ENCODE data around the gene NKAIN2.
"Not testable (repeated sequence)": the region's sequence is repeated elsewhere in the genome, so short reads cannot be mapped to it uniquely, and the experiment has no call there.

NKAIN2 gene

DNA sequence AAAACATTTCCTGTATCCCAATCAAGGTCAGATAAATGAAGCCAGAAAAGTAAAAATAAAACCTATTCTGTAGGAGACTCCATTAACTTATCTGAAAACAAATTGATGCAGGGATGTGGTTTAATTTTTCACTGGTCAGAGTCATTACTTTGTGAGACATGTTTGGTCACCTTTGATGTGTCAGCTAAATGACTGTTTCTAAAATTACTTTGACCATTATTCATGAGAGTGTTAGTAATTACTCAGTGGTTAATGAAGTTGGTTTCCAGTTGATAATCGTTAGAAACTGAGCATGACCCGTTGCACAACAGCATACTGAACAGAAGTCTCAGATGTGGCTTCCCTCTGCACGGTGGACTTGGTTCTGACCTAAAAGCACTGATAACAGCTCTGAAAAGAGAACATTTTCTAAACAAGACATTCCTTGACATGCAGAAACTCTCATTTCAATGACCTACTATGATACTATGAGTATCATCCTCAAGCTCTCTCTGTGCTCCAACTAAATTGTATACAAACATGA is 748.1 kb downstream of the NKAIN2 start:
- 91 to 99% methylated on average over 3 of the region's 3 CpGs for WGBS, 2 experiments
- H3K9me3 ChIP-seq (ENCODE audit: control insufficient read depth, low read length), result no peaks in the 10 kb centered on the region
- no peak overlapping the region for H3K4me3 ChIP-seq (ENCODE audit: insufficient read depth, low read depth, low read length)
- no peaks in the 10 kb centered on the region for H3K36me3 ChIP-seq (ENCODE audit: control insufficient read depth, insufficient read depth, low read length)
- H3K27me3 ChIP-seq (ENCODE audit: control insufficient read depth, insufficient read depth, low read length, poor library complexity, severe bottlenecking), result no peaks in the 10 kb centered on the region
- H3K4me1 ChIP-seq (ENCODE audit: control insufficient read depth, insufficient read depth, low read length), result no peaks in the 10 kb centered on the region
- H3K27ac ChIP-seq (ENCODE audit: insufficient read depth, low read depth, low read length, poor library complexity, severe bottlenecking), result no peak overlapping the region

DNA sequence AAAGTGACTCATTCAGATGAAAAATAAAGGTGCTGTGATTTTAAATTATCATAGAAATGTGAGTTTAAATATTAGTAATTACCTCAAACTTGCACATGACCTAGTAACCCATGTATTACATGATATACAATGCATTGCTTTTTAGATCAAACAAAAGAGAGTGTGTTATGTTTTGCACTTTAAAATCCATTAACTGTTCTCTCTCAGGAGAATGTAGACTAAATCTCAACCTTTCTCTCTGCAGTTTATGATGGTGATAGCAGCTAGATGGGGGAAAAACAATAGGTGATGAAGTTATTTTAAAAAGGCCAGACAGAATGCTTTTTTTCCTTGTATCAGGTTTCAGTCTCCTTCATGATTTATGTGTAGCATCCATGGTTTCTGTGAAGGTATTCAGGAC is 754.2 kb downstream of the NKAIN2 start:
- Histone ChIP-seq H3K27me3 (ENCODE audit: control insufficient read depth, insufficient read depth, low read length, poor library complexity, severe bottlenecking) (no peaks in the 10 kb centered on the region), H3K9me3 (ENCODE audit: control insufficient read depth, low read length) (no peaks in the 10 kb centered on the region), H3K27ac (ENCODE audit: insufficient read depth, low read depth, low read length, poor library complexity, severe bottlenecking) (no peak overlapping the region), H3K36me3 (ENCODE audit: control insufficient read depth, insufficient read depth, low read length) (no peaks in the 10 kb centered on the region), H3K4me1 (ENCODE audit: control insufficient read depth, insufficient read depth, low read length) (no peaks in the 10 kb centered on the region), H3K4me3 (ENCODE audit: insufficient read depth, low read depth, low read length) (no peak overlapping the region)

DNA sequence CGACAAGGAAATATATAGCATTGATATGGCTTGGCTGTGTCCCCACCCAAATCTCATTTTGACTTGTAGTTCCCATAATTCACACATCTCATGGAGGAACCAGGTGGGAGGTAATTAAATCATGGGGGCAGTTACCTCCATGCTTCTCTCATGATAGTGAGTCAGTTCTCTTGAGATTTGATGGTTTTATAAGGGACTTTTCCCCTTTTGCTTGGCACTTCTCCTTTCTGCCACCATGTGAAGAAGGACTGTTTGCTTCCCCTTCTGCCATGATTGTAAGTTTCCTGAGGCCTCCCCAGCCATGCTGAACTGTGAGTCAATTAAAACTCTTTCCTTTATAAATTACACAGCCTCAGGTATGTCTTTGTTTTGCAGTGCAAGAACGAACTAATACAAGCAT is 756.4 kb downstream of the NKAIN2 start:
- not testable (repeated sequence) for H3K27ac ChIP-seq (ENCODE audit: insufficient read depth, low read depth, low read length, poor library complexity, severe bottlenecking); H3K27me3 ChIP-seq (ENCODE audit: control insufficient read depth, insufficient read depth, low read length, poor library complexity, severe bottlenecking); H3K9me3 ChIP-seq (ENCODE audit: control insufficient read depth, low read length); H3K4me1 ChIP-seq (ENCODE audit: control insufficient read depth, insufficient read depth, low read length); H3K36me3 ChIP-seq (ENCODE audit: control insufficient read depth, insufficient read depth, low read length); H3K4me3 ChIP-seq (ENCODE audit: insufficient read depth, low read depth, low read length)
- WGBS, 2 experiments, result 86 to 89% methylated on average over 1 to 2 of the region's 2 CpGs

DNA sequence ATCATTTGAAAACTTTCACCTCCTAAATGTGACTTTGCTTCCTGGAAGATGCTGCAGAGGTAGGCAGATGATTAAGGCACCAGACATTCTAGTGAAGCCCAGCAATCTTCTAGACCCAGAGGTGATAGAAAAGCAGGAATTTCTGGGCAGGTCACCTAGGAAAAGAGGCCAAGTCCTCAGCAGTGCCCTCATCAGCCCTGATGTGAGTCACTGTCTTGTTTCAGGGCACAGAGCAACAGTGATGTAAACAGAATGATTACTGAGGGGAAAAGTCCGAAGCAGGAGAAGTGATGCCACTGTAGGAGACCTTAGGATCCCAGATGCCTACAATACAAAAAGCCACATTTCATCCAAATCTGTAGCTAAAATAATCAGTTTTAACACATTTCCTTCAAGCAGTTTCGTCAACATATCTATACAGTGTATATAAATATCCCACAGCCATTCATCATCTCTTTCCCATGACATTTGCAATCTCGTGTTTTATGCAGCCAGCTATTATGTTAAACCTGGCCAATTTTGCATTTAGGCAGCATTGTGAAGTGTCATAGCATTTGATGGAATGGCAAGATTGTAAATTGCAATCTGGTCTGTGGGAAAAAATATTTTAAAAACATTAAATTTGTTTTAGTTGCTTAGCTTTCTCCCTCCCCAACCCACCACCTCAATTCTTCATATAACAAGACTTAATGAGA is 757.4 kb downstream of the NKAIN2 start:
- 88% methylated on average over 3 of the region's 3 CpGs for WGBS, 2 experiments
- no peaks in the 10 kb centered on the region for H3K36me3 ChIP-seq (ENCODE audit: control insufficient read depth, insufficient read depth, low read length)
- no peak overlapping the region for H3K4me3 ChIP-seq (ENCODE audit: insufficient read depth, low read depth, low read length)
- H3K27me3 ChIP-seq (ENCODE audit: control insufficient read depth, insufficient read depth, low read length, poor library complexity, severe bottlenecking), result no peaks in the 10 kb centered on the region
- H3K4me1 ChIP-seq (ENCODE audit: control insufficient read depth, insufficient read depth, low read length), result no peaks in the 10 kb centered on the region
- no peaks in the 10 kb centered on the region for H3K9me3 ChIP-seq (ENCODE audit: control insufficient read depth, low read length)
- H3K27ac ChIP-seq (ENCODE audit: insufficient read depth, low read depth, low read length, poor library complexity, severe bottlenecking), result no peak overlapping the region

DNA sequence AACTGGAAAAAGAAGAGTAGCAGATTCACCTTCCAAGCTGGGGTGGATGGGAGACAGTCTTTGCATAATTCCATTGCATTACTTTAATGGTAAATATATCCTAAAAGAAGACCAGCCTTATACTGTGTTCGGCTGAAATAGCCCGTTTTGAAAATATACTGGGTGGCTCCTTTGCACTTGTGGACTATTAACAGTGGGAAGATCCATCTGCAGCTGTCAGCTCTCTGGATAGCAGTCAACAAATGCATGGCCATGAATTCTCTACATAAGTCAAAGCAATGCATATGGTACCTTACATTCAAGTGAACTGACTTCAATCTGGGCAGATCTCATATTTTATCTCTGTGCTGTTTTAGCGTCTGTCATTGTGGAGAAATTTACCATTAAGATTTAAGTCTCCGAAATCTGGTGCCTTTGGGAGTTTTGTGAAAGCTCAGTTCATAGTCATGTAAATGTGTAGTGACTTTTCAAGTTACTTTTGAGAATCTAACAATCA is 758.0 kb downstream of the NKAIN2 start:
- H3K36me3 ChIP-seq (ENCODE audit: control insufficient read depth, insufficient read depth, low read length), result no peaks in the 10 kb centered on the region
- no peaks in the 10 kb centered on the region for H3K27me3 ChIP-seq (ENCODE audit: control insufficient read depth, insufficient read depth, low read length, poor library complexity, severe bottlenecking)
- no peak overlapping the region for H3K27ac ChIP-seq (ENCODE audit: insufficient read depth, low read depth, low read length, poor library complexity, severe bottlenecking)
- H3K9me3 ChIP-seq (ENCODE audit: control insufficient read depth, low read length), result no peaks in the 10 kb centered on the region
- H3K4me1 ChIP-seq (ENCODE audit: control insufficient read depth, insufficient read depth, low read length), result no peaks in the 10 kb centered on the region
- no peak overlapping the region for H3K4me3 ChIP-seq (ENCODE audit: insufficient read depth, low read depth, low read length)
- 91 to 96% methylated on average over 4 of the region's 4 CpGs for WGBS, 2 experiments

DNA sequence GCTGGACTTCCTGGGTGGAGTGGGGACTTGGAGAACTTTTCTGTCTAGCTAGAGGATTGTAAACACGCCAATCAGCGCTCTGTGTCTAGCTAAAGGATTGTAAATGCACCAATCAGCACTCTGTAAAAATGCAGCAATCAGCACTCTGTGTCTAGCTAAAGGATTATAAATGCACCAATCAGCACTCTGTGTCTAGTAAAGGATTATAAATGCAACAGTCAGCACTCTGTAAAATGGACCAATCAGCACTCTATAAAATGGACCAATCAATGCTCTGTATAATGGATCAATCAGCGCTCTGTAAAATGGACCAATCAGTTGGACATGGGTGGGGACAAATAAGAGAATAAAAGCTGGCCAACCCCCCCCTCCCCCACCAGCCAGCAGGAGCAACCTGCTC is 760.5 kb downstream of the NKAIN2 start:
- not testable (repeated sequence) for H3K4me1 ChIP-seq (ENCODE audit: control insufficient read depth, insufficient read depth, low read length); H3K27me3 ChIP-seq (ENCODE audit: control insufficient read depth, insufficient read depth, low read length, poor library complexity, severe bottlenecking); H3K36me3 ChIP-seq (ENCODE audit: control insufficient read depth, insufficient read depth, low read length); H3K4me3 ChIP-seq (ENCODE audit: insufficient read depth, low read depth, low read length); H3K9me3 ChIP-seq (ENCODE audit: control insufficient read depth, low read length); H3K27ac ChIP-seq (ENCODE audit: insufficient read depth, low read depth, low read length, poor library complexity, severe bottlenecking)
- WGBS, 2 experiments, result 95 to 100% methylated on average over 3 of the region's 3 CpGs

DNA sequence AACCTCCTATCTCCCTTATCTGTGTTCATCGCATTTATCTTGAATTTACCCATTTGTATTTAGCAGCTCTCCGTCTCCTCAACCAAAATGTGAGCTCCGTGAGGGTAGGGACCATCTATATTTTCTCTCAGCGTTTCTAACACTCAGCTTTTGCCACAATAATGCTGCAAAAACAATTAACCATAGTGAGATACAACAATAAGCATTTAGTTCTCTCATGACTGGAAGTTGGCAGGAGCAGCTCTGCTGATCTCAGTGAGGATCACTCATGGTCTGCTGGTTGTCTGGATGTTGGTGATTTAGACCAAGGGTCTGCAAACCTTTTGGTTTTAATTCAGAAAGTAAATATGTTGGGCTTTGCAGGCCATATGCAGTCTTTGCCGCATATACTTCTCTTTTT is 763.7 kb downstream of the NKAIN2 start:
- H3K27me3 ChIP-seq (ENCODE audit: control insufficient read depth, insufficient read depth, low read length, poor library complexity, severe bottlenecking), result no peaks in the 10 kb centered on the region
- H3K4me3 ChIP-seq (ENCODE audit: insufficient read depth, low read depth, low read length), result no peak overlapping the region
- WGBS, 2 experiments, result 86 to 92% methylated on average over 5 of the region's 5 CpGs
- H3K27ac ChIP-seq (ENCODE audit: insufficient read depth, low read depth, low read length, poor library complexity, severe bottlenecking), result no peak overlapping the region
- H3K4me1 ChIP-seq (ENCODE audit: control insufficient read depth, insufficient read depth, low read length), result no peaks in the 10 kb centered on the region
- no peaks in the 10 kb centered on the region for H3K9me3 ChIP-seq (ENCODE audit: control insufficient read depth, low read length)
- H3K36me3 ChIP-seq (ENCODE audit: control insufficient read depth, insufficient read depth, low read length), result no peaks in the 10 kb centered on the region

DNA sequence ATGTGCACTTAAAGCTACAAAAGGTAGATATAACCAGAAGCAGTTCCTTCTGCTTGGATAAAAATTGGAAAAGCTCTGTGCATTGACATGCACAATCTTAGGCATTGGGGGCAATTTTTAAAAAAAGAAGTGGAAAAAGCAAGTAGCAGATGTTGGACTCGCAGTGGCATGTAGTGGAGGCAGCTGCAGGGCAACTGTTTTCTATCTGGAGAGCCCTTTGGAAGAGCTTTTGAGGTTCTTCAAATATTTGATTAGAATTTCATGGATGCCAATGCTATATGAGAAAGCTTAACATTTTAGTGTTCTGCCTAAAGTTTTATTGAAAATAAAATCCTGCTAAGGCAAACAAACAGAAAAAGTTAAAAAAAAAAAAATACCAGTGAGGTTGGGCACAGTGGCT is 770.3 kb downstream of the NKAIN2 start:
- Histone ChIP-seq H3K9me3 (ENCODE audit: control insufficient read depth, low read length) (no peaks in the 10 kb centered on the region), H3K27me3 (ENCODE audit: control insufficient read depth, insufficient read depth, low read length, poor library complexity, severe bottlenecking) (no peaks in the 10 kb centered on the region), H3K4me1 (ENCODE audit: control insufficient read depth, insufficient read depth, low read length) (no peaks in the 10 kb centered on the region), H3K27ac (ENCODE audit: insufficient read depth, low read depth, low read length, poor library complexity, severe bottlenecking) (no peak overlapping the region), H3K36me3 (ENCODE audit: control insufficient read depth, insufficient read depth, low read length) (no peaks in the 10 kb centered on the region), H3K4me3 (ENCODE audit: insufficient read depth, low read depth, low read length) (no peak overlapping the region)
- WGBS, 2 experiments, result 91 to 100% methylated on average over 1 of the region's 1 CpG

DNA sequence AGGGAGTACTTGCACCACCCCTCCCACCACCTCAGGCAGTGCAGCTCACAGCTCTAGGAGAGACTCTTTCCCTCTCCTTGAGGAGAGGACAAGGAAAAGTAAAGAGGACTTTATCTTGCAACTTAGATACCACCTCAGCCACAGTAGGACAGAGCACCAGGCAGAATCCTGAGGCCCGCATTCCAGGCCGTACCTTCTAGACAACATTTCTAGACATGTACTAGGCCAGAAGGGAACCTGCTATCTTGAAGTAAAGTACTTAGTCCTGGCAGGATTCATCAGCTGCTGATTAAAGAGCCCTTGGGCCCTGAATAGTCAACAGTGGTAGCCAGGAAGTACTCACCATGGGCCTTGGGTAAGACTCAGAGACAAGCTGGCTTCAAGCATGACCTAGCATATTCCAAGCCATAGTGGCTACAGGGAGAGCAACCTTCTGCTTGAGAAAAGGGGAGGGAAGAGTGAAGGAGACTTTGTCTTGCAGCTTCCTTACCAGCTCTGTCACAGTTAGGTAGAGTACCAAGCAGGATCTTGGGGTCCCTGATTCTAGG is 774.1 kb downstream of the NKAIN2 start:
- H3K9me3 ChIP-seq (ENCODE audit: control insufficient read depth, low read length), result no peaks in the 10 kb centered on the region
- 97 to 100% methylated on average over 2 of the region's 2 CpGs for WGBS, 2 experiments
- H3K27me3 ChIP-seq (ENCODE audit: control insufficient read depth, insufficient read depth, low read length, poor library complexity, severe bottlenecking), result no peaks in the 10 kb centered on the region
- no peak overlapping the region for H3K27ac ChIP-seq (ENCODE audit: insufficient read depth, low read depth, low read length, poor library complexity, severe bottlenecking)
- no peaks in the 10 kb centered on the region for H3K36me3 ChIP-seq (ENCODE audit: control insufficient read depth, insufficient read depth, low read length)
- H3K4me1 ChIP-seq (ENCODE audit: control insufficient read depth, insufficient read depth, low read length), result no peaks in the 10 kb centered on the region
- H3K4me3 ChIP-seq (ENCODE audit: insufficient read depth, low read depth, low read length), result no peak overlapping the region

DNA sequence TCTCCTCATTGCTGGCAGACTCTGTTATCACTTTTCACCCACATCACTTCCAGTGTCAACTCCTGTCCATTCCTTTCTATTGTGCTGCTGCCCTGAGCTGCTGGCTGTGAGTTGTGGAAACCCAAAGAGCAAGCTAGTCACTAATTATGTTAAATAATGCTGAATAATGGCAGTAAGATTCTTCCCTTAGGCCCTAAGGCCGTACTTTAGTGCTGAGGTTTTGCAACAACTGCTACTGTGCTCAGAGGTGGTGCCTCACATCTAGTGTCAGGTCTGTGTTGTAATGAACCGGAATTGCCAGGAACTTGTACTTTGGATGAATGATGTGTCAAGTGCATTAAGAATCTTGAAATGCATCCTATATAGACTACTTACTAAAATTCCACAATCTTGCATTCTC is 786.3 kb downstream of the NKAIN2 start:
- Histone ChIP-seq H3K9me3 (ENCODE audit: control insufficient read depth, low read length) (no peaks in the 10 kb centered on the region), H3K4me1 (ENCODE audit: control insufficient read depth, insufficient read depth, low read length) (no peaks in the 10 kb centered on the region), H3K27ac (ENCODE audit: insufficient read depth, low read depth, low read length, poor library complexity, severe bottlenecking) (no peak overlapping the region), H3K4me3 (ENCODE audit: insufficient read depth, low read depth, low read length) (no peak overlapping the region), H3K27me3 (ENCODE audit: control insufficient read depth, insufficient read depth, low read length, poor library complexity, severe bottlenecking) (no peaks in the 10 kb centered on the region), H3K36me3 (ENCODE audit: control insufficient read depth, insufficient read depth, low read length) (no peaks in the 10 kb centered on the region)
- WGBS, 2 experiments, result 50% methylated on average over 2 of the region's 2 CpGs

All from ectodermal cell (in vitro differentiated cells).